Measurements from ENCODE around the gene C14orf119. TPM values are rescaled to one million over a fixed set of nuclear protein-coding genes. Genes with fewer than 3 reads are reported as not detected.
A peak's percentile ranks its signal among the peaks of the same experiment; 100 is the strongest.

C14orf119 gene
- total RNA-seq, 1 donor from 2014 or later = 55.3 TPM

DNA sequence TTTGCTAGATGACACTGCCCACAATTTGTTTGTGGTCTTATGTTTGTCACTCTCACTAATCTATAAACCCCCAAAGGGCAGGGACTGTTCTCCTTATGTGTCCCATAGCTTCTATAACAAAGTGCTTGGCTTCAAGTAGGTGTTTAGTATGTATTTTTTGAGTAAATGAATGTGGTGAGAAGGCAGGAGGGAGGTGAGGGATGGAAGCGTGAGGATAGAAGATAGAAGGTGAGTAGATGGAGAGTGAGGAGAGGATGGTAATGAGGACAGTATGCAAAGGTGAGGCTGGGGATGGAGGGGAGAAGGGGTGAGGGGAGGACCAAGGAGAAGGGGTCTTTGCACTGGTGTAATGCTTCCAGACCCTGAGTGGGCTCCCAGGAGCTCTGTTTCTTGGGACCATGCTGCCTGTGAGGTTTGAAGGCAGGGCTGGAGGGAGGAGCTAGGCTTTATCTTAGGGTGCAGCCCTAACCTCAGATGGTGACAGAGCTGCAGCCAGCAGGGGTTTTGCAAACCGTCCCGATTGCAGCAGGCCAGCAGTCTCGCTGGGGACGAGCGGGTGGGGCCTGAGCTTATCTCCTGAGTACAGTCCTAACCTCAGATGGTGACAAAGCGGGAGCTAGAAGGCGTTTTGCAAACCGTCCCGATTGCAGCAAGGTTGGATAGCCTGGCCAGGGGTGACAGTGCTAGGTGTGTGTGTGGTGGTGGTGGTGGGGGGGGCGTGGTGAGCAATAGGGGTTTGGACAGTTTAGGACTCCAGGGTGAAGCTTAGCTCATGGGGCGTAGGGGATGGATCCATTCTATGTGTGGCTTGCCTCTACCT, 17.3 kb downstream of the C14orf119 start:
- DNase-seq = no peak
- ATAC-seq = peak; percentile 7
- peaks cover 13% of the 10 kb centered on the region for H3K4me1 ChIP-seq

DNA sequence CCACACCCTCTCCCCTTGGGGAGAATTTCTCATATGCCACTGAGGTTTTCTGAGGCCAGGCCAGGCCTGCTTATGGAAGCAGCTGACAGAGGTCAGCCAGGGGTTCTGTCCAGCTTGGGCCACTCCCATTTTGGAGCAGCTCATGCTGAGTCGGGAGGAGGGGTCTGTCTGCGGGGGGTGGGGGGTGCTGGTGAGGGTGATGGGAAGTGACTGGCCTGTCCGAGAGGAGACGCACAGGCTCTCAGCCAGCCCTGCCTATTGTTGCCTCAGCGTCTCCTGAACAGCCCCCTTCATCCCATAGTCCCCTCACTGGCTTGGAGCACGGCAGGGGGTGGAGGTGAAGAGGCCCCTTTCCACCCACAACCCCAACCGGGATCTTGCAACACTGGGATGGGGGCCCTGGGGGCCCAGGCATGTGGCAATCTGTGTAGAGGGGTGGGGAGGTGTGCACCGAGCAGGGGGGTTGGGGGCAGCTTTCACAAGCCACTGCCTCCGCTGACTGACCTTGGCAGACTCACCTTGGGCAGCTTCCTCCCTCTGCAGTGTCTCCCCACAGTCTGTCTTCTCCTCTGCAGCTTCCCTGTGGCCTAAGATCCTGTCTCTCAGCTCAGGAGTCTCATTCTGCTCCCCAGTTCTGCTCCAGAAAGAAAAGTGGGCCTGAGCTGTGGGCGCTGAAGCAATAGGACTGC, 18.3 kb downstream of the C14orf119 start:
- intact Hi-C loops (cut with DNase I) = no loop called here
- Histone ChIP-seq H3K4me3 (no peak overlapping the region), H3K27ac (no peak overlapping the region), H3K27me3 (no peaks in the 10 kb centered on the region), H3K9me3 (no peaks in the 10 kb centered on the region), H3K36me3 (no peaks in the 10 kb centered on the region), H3K4me1 (peaks cover 13% of the 10 kb centered on the region)
- no peak for DNase-seq
- ATAC-seq = peak; percentile 5
- TF ChIP-seq, protein P1, sequence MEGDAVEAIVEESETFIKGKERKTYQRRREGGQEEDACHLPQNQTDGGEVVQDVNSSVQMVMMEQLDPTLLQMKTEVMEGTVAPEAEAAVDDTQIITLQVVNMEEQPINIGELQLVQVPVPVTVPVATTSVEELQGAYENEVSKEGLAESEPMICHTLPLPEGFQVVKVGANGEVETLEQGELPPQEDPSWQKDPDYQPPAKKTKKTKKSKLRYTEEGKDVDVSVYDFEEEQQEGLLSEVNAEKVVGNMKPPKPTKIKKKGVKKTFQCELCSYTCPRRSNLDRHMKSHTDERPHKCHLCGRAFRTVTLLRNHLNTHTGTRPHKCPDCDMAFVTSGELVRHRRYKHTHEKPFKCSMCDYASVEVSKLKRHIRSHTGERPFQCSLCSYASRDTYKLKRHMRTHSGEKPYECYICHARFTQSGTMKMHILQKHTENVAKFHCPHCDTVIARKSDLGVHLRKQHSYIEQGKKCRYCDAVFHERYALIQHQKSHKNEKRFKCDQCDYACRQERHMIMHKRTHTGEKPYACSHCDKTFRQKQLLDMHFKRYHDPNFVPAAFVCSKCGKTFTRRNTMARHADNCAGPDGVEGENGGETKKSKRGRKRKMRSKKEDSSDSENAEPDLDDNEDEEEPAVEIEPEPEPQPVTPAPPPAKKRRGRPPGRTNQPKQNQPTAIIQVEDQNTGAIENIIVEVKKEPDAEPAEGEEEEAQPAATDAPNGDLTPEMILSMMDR (IDR thresholded peaks at IDR 0.05) = no peak

More for the DNA sequence above, 17.3 kb downstream of the C14orf119 start:
- H3K9me3 ChIP-seq = no peaks in the 10 kb centered on the region
- H3K27ac ChIP-seq = no peak overlapping the region
- H3K27me3 ChIP-seq = no peaks in the 10 kb centered on the region
- H3K4me3 ChIP-seq = no peak overlapping the region
- intact Hi-C loops (cut with DNase I) = no loop called here
- TF ChIP-seq, protein P1 (IDR thresholded peaks at IDR 0.05) = no peak
- H3K36me3 ChIP-seq = no peaks in the 10 kb centered on the region

DNA sequence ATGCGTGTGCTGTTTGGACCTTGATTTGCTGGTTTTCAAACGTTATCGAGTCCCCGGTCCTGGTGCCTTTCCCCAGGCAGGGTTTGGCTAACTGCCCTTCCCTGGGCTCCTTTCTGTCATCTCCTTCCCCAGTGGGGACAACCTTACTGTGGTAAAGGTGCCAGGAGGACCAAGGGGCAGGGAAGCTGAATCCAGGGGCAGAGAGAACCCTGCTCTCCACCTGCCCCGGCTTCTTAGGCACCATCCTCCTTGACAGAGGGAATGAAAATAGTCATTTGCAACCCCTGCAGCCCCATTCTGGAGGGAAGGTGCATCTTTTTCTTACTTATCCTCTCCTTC, 18.8 kb downstream of the C14orf119 start:
- H3K4me3 ChIP-seq = no peak overlapping the region
- intact Hi-C loops (cut with DNase I) = no loop called here
- no peak for ATAC-seq
- H3K9me3 ChIP-seq = no peaks in the 10 kb centered on the region
- H3K27me3 ChIP-seq = no peaks in the 10 kb centered on the region
- TF ChIP-seq, protein P1 (IDR thresholded peaks at IDR 0.05) = no peak
- DNase-seq = no peak
- H3K36me3 ChIP-seq = no peaks in the 10 kb centered on the region
- peaks cover 13% of the 10 kb centered on the region for H3K4me1 ChIP-seq
- no peak overlapping the region for H3K27ac ChIP-seq

DNA sequence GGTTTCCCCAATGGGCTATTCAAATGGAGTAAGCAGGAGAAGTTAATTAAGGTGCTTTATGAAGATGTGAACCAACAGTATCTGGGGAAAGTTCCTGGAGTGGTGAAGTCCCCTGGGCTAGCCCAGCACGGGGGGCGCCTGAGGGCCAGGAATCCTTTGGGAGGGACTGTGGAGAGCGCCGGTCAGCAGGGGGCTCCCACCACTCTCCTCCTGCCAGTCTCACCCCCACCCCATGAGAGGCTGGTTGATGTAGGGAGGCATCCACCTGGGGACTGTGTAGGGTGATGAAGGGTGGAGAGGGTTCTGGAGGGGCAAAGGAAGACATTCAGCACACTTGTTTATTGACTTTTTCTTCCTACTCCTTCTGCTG, 19.3 kb downstream of the C14orf119 start:
- intact Hi-C loops (cut with DNase I) = no loop called here
- no peak for DNase-seq

DNA sequence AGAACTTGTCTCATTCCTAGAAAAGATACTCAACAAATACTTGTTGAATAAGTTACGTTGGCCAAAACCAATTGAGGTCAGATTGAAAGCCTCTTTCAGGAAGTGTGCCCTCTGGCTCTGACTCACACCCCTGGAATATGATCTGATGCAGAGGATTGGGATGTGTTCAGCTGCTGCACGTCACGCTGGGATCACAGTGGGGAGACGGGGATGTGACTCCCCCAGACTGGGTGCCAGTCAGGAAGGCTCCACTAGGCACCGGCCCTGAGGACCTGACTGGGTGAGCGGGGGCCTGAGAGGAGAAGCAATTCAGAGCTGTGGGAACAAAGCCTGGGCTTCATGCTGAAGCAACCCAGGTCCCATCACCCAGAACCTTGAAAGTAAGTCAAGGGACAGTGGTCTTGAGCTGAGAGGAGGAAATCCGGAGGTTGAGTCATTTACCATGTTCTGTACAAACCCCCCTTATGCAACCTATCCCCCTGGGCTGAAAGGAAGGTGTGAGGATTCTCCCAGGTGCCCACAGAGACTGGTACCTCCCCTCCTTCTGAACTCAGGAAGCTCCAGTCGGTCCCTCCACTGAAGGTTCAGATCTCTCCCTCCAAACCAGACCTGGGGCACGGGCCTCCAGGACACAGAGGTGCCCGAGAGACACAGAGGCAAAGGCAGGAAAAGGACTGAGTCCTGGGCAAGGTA, 19.9 kb downstream of the C14orf119 start:
- DNase-seq (no peak), ATAC-seq (peak; percentile 73)
- no peaks in the 10 kb centered on the region for H3K9me3 ChIP-seq
- no peak overlapping the region for H3K4me3 ChIP-seq
- peaks cover 13% of the 10 kb centered on the region for H3K4me1 ChIP-seq
- TF ChIP-seq, protein P1 (IDR thresholded peaks at IDR 0.05) = no peak
- no peaks in the 10 kb centered on the region for H3K27me3 ChIP-seq
- no peaks in the 10 kb centered on the region for H3K36me3 ChIP-seq
- intact Hi-C loops (cut with DNase I) = no loop called here
- H3K27ac ChIP-seq = no peak overlapping the region

More for the DNA sequence above, 19.3 kb downstream of the C14orf119 start:
- Histone ChIP-seq H3K4me1 (peaks cover 13% of the 10 kb centered on the region), H3K9me3 (no peaks in the 10 kb centered on the region), H3K27me3 (no peaks in the 10 kb centered on the region), H3K27ac (no peak overlapping the region), H3K4me3 (no peak overlapping the region), H3K36me3 (no peaks in the 10 kb centered on the region)
- peak; percentile 26 for ATAC-seq
- TF ChIP-seq, protein P1 (IDR thresholded peaks at IDR 0.05) = no peak

Measured in upper lobe of right lung (tissue), 1 donor.